ENCODE results near the gene TRAPPC13.

TRAPPC13 gene

DNA sequence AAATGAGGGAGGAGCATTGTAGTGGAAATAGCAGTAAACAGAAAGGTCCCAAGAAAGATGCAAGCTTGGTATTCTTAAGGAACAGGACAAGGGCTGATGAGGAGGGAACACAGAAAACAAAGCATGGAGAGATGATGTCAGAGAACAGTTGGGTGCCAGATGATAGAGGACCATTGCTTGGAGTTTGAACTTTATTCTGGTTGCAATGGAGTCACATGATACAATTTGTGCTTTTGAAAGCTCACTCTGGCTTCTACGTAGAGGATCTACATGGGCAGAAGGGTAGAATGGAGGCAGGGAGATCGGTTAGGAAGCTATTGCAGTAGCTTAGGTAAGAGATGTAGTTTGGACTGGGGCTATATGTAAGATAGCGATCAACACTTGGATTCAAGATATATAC, 57.3 kb downstream of the TRAPPC13 start:
- DNase-seq: no peak

DNA sequence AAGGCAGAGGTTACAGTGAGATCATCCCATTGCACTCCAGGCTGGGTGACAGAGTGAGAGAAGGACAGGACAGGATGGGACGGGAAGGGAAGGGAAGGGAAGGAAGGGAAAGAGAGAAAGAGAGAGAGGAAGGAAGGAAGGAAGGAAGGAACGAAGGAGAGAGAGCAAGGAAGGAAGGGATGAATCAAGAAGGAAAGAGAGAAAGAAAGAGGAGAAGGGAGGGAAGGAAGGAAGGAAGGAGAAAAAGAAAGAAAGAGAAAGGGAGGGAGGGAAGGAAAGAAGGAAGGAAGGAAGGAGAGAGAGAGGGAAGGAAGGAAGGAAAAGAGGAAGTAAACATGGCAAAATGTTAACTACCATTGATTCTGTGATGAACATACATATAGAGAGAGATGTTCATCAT, 68.3 kb downstream of the TRAPPC13 start:
- no peak for DNase-seq

DNA sequence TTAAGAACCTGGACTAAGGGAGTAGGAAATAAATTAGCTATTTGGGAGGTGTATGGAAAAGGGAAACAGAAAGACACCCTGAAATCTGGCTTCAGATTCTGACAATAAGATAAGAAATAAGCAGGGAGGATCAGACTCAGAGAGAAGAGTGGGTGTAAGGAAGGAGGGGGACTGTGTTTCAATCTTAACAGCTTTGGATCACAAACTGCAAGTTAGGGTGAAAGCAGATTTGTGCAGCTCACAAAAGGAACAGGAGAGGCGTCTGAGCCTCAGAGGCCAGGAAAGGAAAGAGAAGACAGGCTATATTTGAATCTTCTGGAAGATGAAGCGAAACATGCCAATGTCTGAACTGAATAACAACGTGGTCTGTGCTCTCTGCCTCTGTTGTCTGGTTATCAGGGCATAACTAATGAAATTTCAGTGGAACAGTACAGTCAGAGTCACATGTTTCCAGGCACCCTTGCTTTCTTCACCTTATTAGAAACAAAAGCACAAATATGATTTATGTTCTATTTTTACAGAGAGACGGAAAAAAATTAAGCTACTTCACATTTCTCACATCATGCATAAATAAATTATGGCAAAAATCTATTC, 70.4 kb downstream of the TRAPPC13 start:
- DNase-seq: no peak

DNA sequence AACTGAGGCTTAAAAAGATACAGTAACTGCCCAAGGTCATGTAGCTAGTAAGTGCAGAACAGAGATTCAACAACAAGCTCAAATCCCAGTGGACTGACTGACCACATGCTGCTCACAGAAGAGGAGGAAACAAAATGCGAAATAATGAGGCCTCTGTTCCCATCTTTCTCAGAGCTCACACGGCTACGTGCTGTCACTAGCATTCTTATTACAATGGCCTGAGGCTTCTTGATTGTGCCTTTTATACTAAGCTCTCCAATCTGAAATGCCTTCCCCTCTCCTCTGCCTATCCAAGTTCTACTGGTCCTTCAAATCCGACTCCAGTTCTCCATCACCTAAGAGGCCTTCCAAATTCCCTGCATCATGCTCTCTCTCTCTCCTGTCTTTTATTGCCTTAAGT, 71.1 kb downstream of the TRAPPC13 start:
- DNase-seq: no peak

DNA sequence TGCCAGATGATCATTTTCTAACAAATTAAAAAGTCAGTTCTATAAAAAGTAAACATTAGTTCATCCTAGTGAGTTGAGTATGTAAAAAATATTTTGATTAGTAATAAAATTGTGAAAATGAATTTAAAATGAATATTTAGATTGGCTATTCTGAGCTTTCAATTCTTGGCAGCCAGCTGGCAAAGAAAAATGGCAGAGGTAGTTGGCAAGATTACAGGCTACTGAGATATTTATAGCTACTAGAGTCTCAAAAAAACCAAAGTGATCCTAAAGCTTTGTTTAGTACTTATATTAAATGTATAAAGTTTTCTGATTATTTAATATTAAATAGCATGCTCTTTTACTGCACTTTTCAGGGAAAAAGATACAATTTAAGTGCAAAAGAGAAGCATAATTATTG, 72.1 kb downstream of the TRAPPC13 start:
- no peak for DNase-seq

DNA sequence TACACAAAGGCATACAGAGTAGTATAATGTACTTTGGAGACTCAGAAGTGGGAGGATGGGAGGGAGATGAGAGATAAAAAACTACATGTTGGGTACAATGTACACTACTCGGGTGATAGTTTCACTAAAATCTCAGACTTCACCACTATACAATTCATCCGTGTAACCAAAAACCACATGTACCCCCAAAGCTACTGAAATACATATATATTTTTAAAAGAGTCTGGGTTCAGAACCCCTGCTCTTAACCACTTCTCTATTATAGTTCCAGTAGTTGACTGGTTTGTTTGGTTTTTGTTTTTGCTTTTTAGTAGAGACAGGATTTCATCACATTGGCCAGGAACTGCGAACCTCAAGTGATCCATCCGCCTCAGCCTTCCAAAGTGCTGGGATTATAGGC, 74.5 kb downstream of the TRAPPC13 start:
- DNase-seq: no peak

DNA sequence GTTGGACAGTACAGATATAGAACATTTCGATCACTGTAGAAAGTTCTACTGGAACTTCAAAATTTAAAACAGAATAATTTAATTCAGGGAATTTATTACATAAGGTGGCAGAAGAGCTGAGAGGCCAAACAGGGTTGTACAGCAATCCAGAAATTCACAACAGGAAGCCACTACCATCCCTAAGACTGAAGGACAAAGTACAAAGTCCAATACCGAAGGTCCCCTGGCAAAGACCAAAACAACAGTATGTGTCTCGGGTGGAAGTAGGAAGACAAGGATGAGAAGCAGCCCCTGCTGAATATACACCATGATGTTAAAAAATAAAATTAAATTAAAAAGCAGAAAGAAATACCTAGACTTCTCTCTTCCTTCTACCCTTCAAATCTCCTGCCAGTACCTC, 77.2 kb downstream of the TRAPPC13 start:
- DNase-seq: no peak

DNA sequence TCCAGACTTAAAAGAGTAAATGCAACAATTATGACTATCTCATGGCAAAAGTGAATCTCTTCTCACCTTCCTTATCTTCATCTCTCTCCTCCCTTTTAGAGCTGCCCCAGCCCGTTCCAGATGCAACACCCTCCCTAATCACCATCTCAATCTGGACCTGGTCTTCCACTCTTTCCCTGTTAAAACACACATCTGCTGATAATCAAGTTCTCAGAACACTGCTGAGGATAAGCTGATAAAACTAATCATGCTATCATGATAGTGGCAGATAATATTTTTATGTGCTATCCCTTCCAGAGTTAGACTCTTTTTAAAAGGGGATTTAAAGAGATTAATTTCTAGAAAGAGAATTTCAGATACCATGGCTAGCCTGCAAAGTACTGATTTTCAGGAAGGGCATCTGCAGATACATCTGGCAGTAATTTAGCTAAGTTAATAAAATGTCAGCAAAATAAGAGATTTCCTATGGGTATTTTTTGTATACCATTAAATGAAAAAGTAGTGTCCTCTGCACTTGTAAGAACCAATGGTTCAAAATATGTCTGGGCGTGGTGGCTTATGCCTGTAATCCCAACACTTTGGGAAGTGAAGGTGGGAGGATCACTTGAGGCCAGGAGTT, 79.9 kb downstream of the TRAPPC13 start:
- no peak for DNase-seq

DNA sequence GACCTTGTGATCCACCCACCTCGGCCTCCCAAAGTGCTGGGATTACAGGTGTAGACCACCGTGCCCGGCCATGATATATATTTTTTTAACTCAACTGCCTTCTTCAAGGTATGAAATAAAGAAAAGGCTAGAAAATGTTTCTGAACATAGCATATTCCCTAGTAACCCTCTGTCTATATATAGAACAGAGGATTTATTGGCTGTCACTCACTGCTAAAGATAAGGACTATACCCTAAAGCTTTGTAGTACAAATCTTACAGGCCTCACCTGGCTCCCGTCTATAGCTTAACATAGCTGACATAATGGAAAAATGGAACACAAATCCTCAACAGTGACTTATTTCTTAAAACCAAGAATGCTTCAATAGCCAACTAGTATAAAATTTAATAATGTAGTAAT, 82.8 kb downstream of the TRAPPC13 start:
- no peak for DNase-seq

DNA sequence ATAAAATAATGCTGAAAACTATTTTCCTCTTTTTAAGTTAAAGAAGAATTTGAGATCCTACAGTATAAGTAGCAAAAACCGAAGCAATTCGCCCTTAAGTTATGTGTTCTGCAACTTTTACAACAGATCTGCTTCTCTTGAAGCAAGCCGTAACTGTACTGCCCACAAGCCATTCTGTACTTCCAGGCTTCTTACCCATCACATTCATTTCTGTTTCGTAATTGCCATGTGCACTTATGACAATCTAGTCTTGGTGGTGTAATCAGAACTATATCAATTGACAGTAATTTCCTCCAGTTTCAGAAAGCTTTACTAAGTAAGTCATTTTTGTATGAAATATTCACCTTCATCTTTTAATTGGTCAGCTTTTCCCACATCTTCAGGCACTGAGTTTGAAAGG, 83.3 kb downstream of the TRAPPC13 start:
- no peak for DNase-seq
